IMR-90 (cell line): ENCODE measurements around the gene PLIN5. TPM values are rescaled to one million over a fixed set of nuclear protein-coding genes. Genes with fewer than 3 reads are reported as not detected.

Experiments
- ATAC-seq: fragments of 200-7000 bp; cut with Tn5 transposase; 2 replicates; pipeline ENCODE4 v1.9.1; 2020; ENCODE audit warnings: low read depth, mild to moderate bottlenecking, moderate library complexity
- BruUV-seq: library from RNA; stranded (reverse); fragments of 400-500 nt; replicated peaks from 2 replicates; lab custom pipeline; 2021; lab: Mats Ljungman, UMichigan
- CTCF ChIA-PET: fragments of 300-600 bp; formaldehyde crosslinking; extraction: SDS; loops from one replicate; lab custom pipeline; 2021; ENCODE audit warnings: antibody characterized with exemption; lab: Yijun Ruan, JAX
- POLR2A ChIA-PET: fragments of 300-600 bp; sonication (Branson Sonifier 250); formaldehyde crosslinking; loops from one replicate; lab custom pipeline; 2022; ENCODE audit warnings: antibody characterized with exemption; ENCODE audit not compliant: unreplicated experiment; lab: Charles Lee
- DNase-seq: peaks from one replicate; pipeline ENCODE4 v3.0.0; 2013
- H2AFZ ChIP-seq: replicated peaks from 2 replicates; pipeline ENCODE3; 2013; ENCODE audit warnings: low read length, mild to moderate bottlenecking; ENCODE audit not compliant: poor library complexity
- H2AK5ac ChIP-seq: 2 replicates; pipeline ENCODE4 v1.6.1; 2013; ENCODE audit warnings: low read depth, low read length, inconsistent platforms
- H2AK9ac ChIP-seq: replicated peaks from 2 replicates; pipeline ENCODE3; 2013; ENCODE audit warnings: mild to moderate bottlenecking, low read depth, low read length, moderate library complexity; ENCODE audit not compliant: poor library complexity
- H2BK120ac ChIP-seq: 2 replicates; pipeline ENCODE4 v1.6.1; 2013; ENCODE audit warnings: low read depth, low read length, inconsistent platforms
- H2BK15ac ChIP-seq: 3 replicates; pipeline ENCODE4 v1.6.1; 2013; ENCODE audit warnings: low read depth, low read length, inconsistent platforms
- H2BK20ac ChIP-seq: 2 replicates; pipeline ENCODE4 v1.6.1; 2013; ENCODE audit warnings: low read depth, mild to moderate bottlenecking, inconsistent platforms, low read length, moderate library complexity
- H2BK5ac ChIP-seq: 2 replicates; pipeline ENCODE4 v1.6.1; 2013; ENCODE audit warnings: mild to moderate bottlenecking, low read depth, low read length, inconsistent platforms; ENCODE audit not compliant: poor library complexity, severe bottlenecking
- H3K14ac ChIP-seq: replicated peaks from 2 replicates; pipeline ENCODE4 v1.6.1; 2013; ENCODE audit warnings: low read depth, low read length, inconsistent platforms
- H3K18ac ChIP-seq: 2 replicates; pipeline ENCODE4 v1.6.1; 2013; ENCODE audit warnings: low read depth, low read length, control low read depth
- H3K23ac ChIP-seq: 2 replicates; pipeline ENCODE4 v1.6.1; 2013; ENCODE audit warnings: low read depth, low read length, inconsistent platforms
- H3K27ac ChIP-seq: 2 replicates; pipeline ENCODE4 v1.5.1; 2013; ENCODE audit warnings: mild to moderate bottlenecking, control low read depth, low read length; ENCODE audit not compliant: insufficient read depth
- H3K27me3 ChIP-seq: 2 replicates; pipeline ENCODE4 v1.6.1; 2013; ENCODE audit warnings: low read length; ENCODE audit not compliant: control insufficient read depth, insufficient read depth
- H3K36me3 ChIP-seq: 2 replicates; pipeline ENCODE4 v1.6.1; 2013; ENCODE audit warnings: low read length, mixed read lengths; ENCODE audit not compliant: control insufficient read depth, insufficient read depth
- H3K4ac ChIP-seq: 2 replicates; pipeline ENCODE4 v1.6.1; 2013; ENCODE audit warnings: low read depth, low read length, inconsistent platforms
- H3K4me1 ChIP-seq: 2 replicates; pipeline ENCODE4 v1.6.1; 2013; ENCODE audit warnings: low read length, mixed read lengths; ENCODE audit not compliant: control insufficient read depth, insufficient read depth
- H3K4me2 ChIP-seq: 2 replicates; pipeline ENCODE4 v1.6.1; 2013; ENCODE audit warnings: low read depth, mild to moderate bottlenecking, control low read depth, low read length, moderate library complexity
- H3K4me3 ChIP-seq: 2 replicates; pipeline ENCODE4 v1.5.1; 2013; ENCODE audit warnings: low read depth, mild to moderate bottlenecking, control low read depth, low read length, moderate library complexity; ENCODE audit not compliant: insufficient read depth
- H3K56ac ChIP-seq: 2 replicates; pipeline ENCODE4 v1.6.1; 2013; ENCODE audit warnings: low read length, inconsistent platforms; ENCODE audit not compliant: insufficient read depth; ENCODE audit errors: extremely low read depth
- H3K79me1 ChIP-seq, 2 experiments: 2 replicates each; pipeline ENCODE4 v1.6.1; 2013; ENCODE audit warnings: low read length in 2 of 2, inconsistent platforms in 1 of 2, low read depth in 1 of 2
- H3K9ac ChIP-seq: 2 replicates; pipeline ENCODE4 v1.6.1; 2013; ENCODE audit warnings: low read depth, low read length, control low read depth
- H3K9me1 ChIP-seq: 2 replicates; pipeline ENCODE4 v1.6.1; 2013; ENCODE audit warnings: low read length, inconsistent platforms; ENCODE audit not compliant: insufficient read depth
- H3K9me3 ChIP-seq: 2 replicates; pipeline ENCODE4 v1.6.1; 2013; ENCODE audit warnings: low read length; ENCODE audit not compliant: control insufficient read depth, insufficient read depth
- H4K20me1 ChIP-seq: 2 replicates; pipeline ENCODE4 v1.6.1; 2013; ENCODE audit warnings: low read length, inconsistent platforms; ENCODE audit not compliant: insufficient read depth
- H4K5ac ChIP-seq: 2 replicates; pipeline ENCODE4 v1.6.1; 2013; ENCODE audit warnings: mild to moderate bottlenecking, low read depth, low read length, control low read depth
- H4K8ac ChIP-seq, 2 experiments: 2 replicates each; pipeline ENCODE4 v1.6.1; 2013; ENCODE audit warnings: low read depth in 2 of 2, low read length in 2 of 2, control low read depth in 1 of 2, inconsistent platforms in 1 of 2
- H4K91ac ChIP-seq: 2 replicates; pipeline ENCODE4 v1.6.1; 2013; ENCODE audit warnings: low read depth, low read length, inconsistent platforms; ENCODE audit not compliant: insufficient read depth
- BHLHE40 ChIP-seq: fragments of 150-350 bp; IDR thresholded peaks from 2 replicates; pipeline ENCODE4 v1.6.1; 2016; ENCODE audit warnings: mild to moderate bottlenecking, low read depth, low read length
- CEBPB ChIP-seq: IDR thresholded peaks from 2 replicates; pipeline ENCODE4 v1.6.1; 2012; ENCODE audit warnings: low read depth, low read length, improper control_type of control experiment
- CHD1 ChIP-seq: IDR thresholded peaks from 2 replicates; pipeline ENCODE4 v1.6.1; 2012; ENCODE audit warnings: low read depth, low read length, improper control_type of control experiment
- MAFK ChIP-seq: IDR thresholded peaks from 2 replicates; pipeline ENCODE4 v1.6.1; 2012; ENCODE audit warnings: low read depth, low read length, improper control_type of control experiment
- MAZ ChIP-seq: IDR thresholded peaks from 2 replicates; pipeline ENCODE4 v1.6.1; 2012; ENCODE audit warnings: low read depth, mild to moderate bottlenecking, low read length, improper control_type of control experiment, moderate library complexity, borderline replicate concordance
- NFE2L2 ChIP-seq: fragments of 150-350 bp; IDR thresholded peaks from 2 replicates; pipeline ENCODE4 v1.6.1; 2016; ENCODE audit warnings: low read depth, mild to moderate bottlenecking, low read length
- POLR2A ChIP-seq: IDR thresholded peaks from 2 replicates; pipeline ENCODE4 v1.6.1; 2012; ENCODE audit warnings: mild to moderate bottlenecking, low read depth, low read length
- RAD21 ChIP-seq: IDR thresholded peaks from 2 replicates; pipeline ENCODE4 v1.6.1; 2012; ENCODE audit warnings: low read length, improper control_type of control experiment
- RCOR1 ChIP-seq: IDR thresholded peaks from 2 replicates; pipeline ENCODE4 v1.6.1; 2012; ENCODE audit warnings: mild to moderate bottlenecking, low read length, improper control_type of control experiment; ENCODE audit not compliant: insufficient replicate concordance
- RFX5 ChIP-seq: IDR thresholded peaks from 2 replicates; pipeline ENCODE4 v1.8.0; 2012; ENCODE audit warnings: low read depth, mild to moderate bottlenecking, low read length, moderate library complexity
- SMC3 ChIP-seq: fragments of 150-350 bp; IDR thresholded peaks from 2 replicates; pipeline ENCODE4 v1.6.1; 2016; ENCODE audit warnings: low read depth, mild to moderate bottlenecking, antibody characterized with exemption, low read length, moderate library complexity
- USF2 ChIP-seq: fragments of 150-350 bp; IDR thresholded peaks from 2 replicates; pipeline ENCODE4 v1.6.1; 2017; ENCODE audit warnings: mild to moderate bottlenecking, antibody characterized with exemption, low read length, low read depth
- WGBS, 2 experiments: methylation state at CpG; one replicate each; pipeline versions ENCODE4 v1.1.5 to v1.1.7; 2013; ENCODE audit warnings: missing lambda C conversion rate in 2 of 2; ENCODE audit not compliant: insufficient read length in 1 of 2; ENCODE audit errors: extremely low coverage in 2 of 2; 5-methylcytosine and 5-hydroxymethylcytosine counted together
- dilution Hi-C: fragments of 300-500 bp; cut with HindIII; formaldehyde crosslinking; loops from one replicate; pipeline ENCODE4 v1.14.3; 2018; ENCODE audit warnings: low sequenced_read_pairs; ENCODE audit not compliant: unreplicated experiment
- in situ Hi-C: fragments of 300-500 bp; cut with MboI; formaldehyde crosslinking; loops from 3 replicates; pipeline ENCODE4 v1.14.3; 2019; ENCODE audit warnings: low sequenced_read_pairs, inconsistent platforms, mixed read lengths
- intact Hi-C: fragments of 100-400 bp; cut with micrococcal nuclease; formaldehyde crosslinking; loops from 2 replicates; pipeline ENCODE4 v1.10.0; 2022
- polyA plus RNA-seq, 3 experiments: library from polyadenylated mRNA; depleted of rRNA; stranded (reverse); fragments of >200 nt; gene quantifications; 2 replicates each; pipeline ENCODE4 v1.2.3, GENCODE V29; 2012; ENCODE audit warnings: low replicate concordance in 1 of 3
- total RNA-seq: library from RNA; depleted of rRNA; stranded (reverse); fragments of >200 nt; gene quantifications from 2 replicates; pipeline ENCODE4 v1.2.3, GENCODE V29; 2012
- TF ChIP-seq, protein P1 (sequence below): conservative IDR thresholded peaks from 2 replicates; pipeline ENCODE4 v1.5.1; 2012; ENCODE audit warnings: mild to moderate bottlenecking, low read depth, low read length, improper control_type of control experiment

PLIN5 gene
- total and polyA plus RNA-seq, 2 of the 4 experiments (the other 2 are of a cell fraction): not detected

DNA sequence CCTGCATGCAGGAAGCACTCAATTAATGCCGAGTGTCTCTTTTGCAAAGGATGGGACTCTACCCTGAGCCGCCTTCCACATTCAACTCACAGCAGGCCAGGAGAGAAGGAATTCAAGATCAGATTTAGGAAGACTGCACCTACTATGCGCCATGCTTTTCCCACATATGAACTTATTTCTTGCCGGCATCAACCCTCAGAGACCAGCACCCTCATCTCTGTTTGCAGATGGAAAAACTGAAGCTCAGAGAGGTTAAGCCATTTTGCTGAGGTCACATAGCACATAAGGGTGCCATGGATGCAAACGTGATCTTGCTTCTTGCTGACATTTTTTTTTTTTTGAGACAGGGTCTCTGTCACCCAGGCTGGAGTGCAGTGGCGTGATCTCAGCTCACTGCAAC lies 38.7 kb upstream of the PLIN5 start:
- 100% methylated on average over 1 of the region's 6 CpGs; no CpG with 5 or more reads in 1 of the 2 experiments for WGBS, 2 experiments
- Histone ChIP-seq H3K23ac (no peak overlapping the region), H3K9me1 (peaks cover 5% of the 10 kb centered on the region; the same call in 1 of the 2 replicates), H3K36me3 (no peaks in the 10 kb centered on the region), H3K18ac (no peak overlapping the region), H3K56ac (no peak overlapping the region), H2AK5ac (no peak overlapping the region), H3K9me3 (no peaks in the 10 kb centered on the region), H3K9ac (no peak overlapping the region), H3K4me1 (peaks cover 9% of the 10 kb centered on the region), H2BK120ac (no peak overlapping the region), H3K14ac (no peak overlapping the region), H3K4me2 (no peak overlapping the region), H4K20me1 (no peaks in the 10 kb centered on the region), H4K5ac (no peak overlapping the region), H2BK20ac (no peak overlapping the region), H2BK15ac (no peak overlapping the region), H4K91ac (no peak overlapping the region), H3K27me3 (peaks cover 3% of the 10 kb centered on the region), H3K27ac (no peak overlapping the region), H3K4me3 (no peak overlapping the region), H2BK5ac (no peak overlapping the region), H3K4ac (no peak overlapping the region), H2AK9ac (no peak overlapping the region), H4K8ac (no peak overlapping the region), H3K79me1 (no peaks in the 10 kb centered on the region), H2AFZ (no peak overlapping the region)
- no TSS peak for BruUV-seq
- ChIA-PET CTCF (interaction anchor here (1.7 kb wide), 1 partner anchor 15 kb away, joined by 4 read pairs; no protein-coding TSS in a partner anchor), POLR2A (no interaction called here)
- intact Hi-C loops: no loop called here
- dilution Hi-C loops: no loop called here
- no peak for TF ChIP-seq RFX5
- TF ChIP-seq MAFK: no peak
- no peak for TF ChIP-seq SMC3
- TF ChIP-seq RCOR1: no peak
- TF ChIP-seq, protein P1, sequence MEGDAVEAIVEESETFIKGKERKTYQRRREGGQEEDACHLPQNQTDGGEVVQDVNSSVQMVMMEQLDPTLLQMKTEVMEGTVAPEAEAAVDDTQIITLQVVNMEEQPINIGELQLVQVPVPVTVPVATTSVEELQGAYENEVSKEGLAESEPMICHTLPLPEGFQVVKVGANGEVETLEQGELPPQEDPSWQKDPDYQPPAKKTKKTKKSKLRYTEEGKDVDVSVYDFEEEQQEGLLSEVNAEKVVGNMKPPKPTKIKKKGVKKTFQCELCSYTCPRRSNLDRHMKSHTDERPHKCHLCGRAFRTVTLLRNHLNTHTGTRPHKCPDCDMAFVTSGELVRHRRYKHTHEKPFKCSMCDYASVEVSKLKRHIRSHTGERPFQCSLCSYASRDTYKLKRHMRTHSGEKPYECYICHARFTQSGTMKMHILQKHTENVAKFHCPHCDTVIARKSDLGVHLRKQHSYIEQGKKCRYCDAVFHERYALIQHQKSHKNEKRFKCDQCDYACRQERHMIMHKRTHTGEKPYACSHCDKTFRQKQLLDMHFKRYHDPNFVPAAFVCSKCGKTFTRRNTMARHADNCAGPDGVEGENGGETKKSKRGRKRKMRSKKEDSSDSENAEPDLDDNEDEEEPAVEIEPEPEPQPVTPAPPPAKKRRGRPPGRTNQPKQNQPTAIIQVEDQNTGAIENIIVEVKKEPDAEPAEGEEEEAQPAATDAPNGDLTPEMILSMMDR: no peak
- TF ChIP-seq NFE2L2: no peak
- no peak for TF ChIP-seq USF2
- TF ChIP-seq MAZ: no peak
- TF ChIP-seq RAD21: no peak
- TF ChIP-seq BHLHE40: no peak
- no peak for TF ChIP-seq CHD1
- TF ChIP-seq CEBPB: no peak
- TF ChIP-seq POLR2A: no peak
- DNase-seq: no peak
- no peak for ATAC-seq
- in situ Hi-C loops: no loop called here
